ENCODE data around the gene TRIM48. TPM values are rescaled to one million over a fixed set of nuclear protein-coding genes. Genes with fewer than 3 reads are reported as not detected.

Gene TRIM48
- total and polyA plus RNA-seq, 2 of the 4 experiments (the other 2 are of a cell fraction), result not detected

- no peak overlapping the region for H2BK20ac ChIP-seq (ENCODE audit: low read depth, low read length)
- H4K8ac ChIP-seq (ENCODE audit: low read depth in 2 of 2, low read length in 2 of 2), result no peak overlapping the region
- H3K4ac ChIP-seq (ENCODE audit: low read depth, low read length), result no peak overlapping the region
- ATAC-seq (ENCODE audit: low read depth) (no peak), DNase-seq (no peak)
- CTCF ChIA-PET, result no interaction called here
- H3K27ac ChIP-seq (ENCODE audit: insufficient read depth, low read length), result no peak overlapping the region
- H3K4me2 ChIP-seq (ENCODE audit: low read depth, low read length), result no peak overlapping the region
- no peaks in the 10 kb centered on the region for H3K79me1 ChIP-seq (ENCODE audit: low read depth in 1 of 2, low read length in 2 of 2)
- no peaks in the 10 kb centered on the region for H3K9me3 ChIP-seq (ENCODE audit: control insufficient read depth, insufficient read depth, low read length)
- no peak overlapping the region for H4K5ac ChIP-seq (ENCODE audit: low read depth, low read length)
- no CpG with 5 or more reads among the region's 5 CpGs for WGBS, 2 experiments (ENCODE audit: extremely low coverage in 2 of 2, insufficient read length in 1 of 2)
- no peak overlapping the region for H3K18ac ChIP-seq (ENCODE audit: low read depth, low read length)
- H3K4me1 ChIP-seq (ENCODE audit: control insufficient read depth, insufficient read depth, low read length), result no peaks in the 10 kb centered on the region
- no peak overlapping the region for H3K56ac ChIP-seq (ENCODE audit: extremely low read depth, insufficient read depth, low read length)
- BruUV-seq (replicated peaks), result no TSS peak
- POLR2A ChIA-PET (ENCODE audit: unreplicated experiment), result no interaction called here
- no peaks in the 10 kb centered on the region for H4K20me1 ChIP-seq (ENCODE audit: insufficient read depth, low read length)
- no peak overlapping the region for H3K14ac ChIP-seq (replicated peaks; ENCODE audit: low read depth, low read length)
- no peak overlapping the region for H4K91ac ChIP-seq (ENCODE audit: insufficient read depth, low read depth, low read length)
- in situ Hi-C loops (cut with MboI; ENCODE audit: low sequenced_read_pairs), result no loop called here
- no peak overlapping the region for H2AK5ac ChIP-seq (ENCODE audit: low read depth, low read length)
- no peak overlapping the region for H2BK15ac ChIP-seq (ENCODE audit: low read depth, low read length)
- no peak overlapping the region for H3K9ac ChIP-seq (ENCODE audit: low read depth, low read length)
- no peak overlapping the region for H2AFZ ChIP-seq (replicated peaks; ENCODE audit: low read length, poor library complexity)
- H3K36me3 ChIP-seq (ENCODE audit: control insufficient read depth, insufficient read depth, low read length), result no peaks in the 10 kb centered on the region
- dilution Hi-C loops (cut with HindIII; ENCODE audit: low sequenced_read_pairs, unreplicated experiment), result no loop called here
- H2AK9ac ChIP-seq (replicated peaks; ENCODE audit: low read depth, low read length, poor library complexity), result no peak overlapping the region
- H3K4me3 ChIP-seq (ENCODE audit: insufficient read depth, low read depth, low read length), result no peak overlapping the region
- H3K23ac ChIP-seq (ENCODE audit: low read depth, low read length), result no peak overlapping the region
- H3K9me1 ChIP-seq (ENCODE audit: insufficient read depth, low read length), result no peaks in the 10 kb centered on the region
- H3K27me3 ChIP-seq (ENCODE audit: control insufficient read depth, insufficient read depth, low read length), result no peaks in the 10 kb centered on the region
- no peak overlapping the region for H2BK120ac ChIP-seq (ENCODE audit: low read depth, low read length)
- H2BK5ac ChIP-seq (ENCODE audit: low read depth, low read length, poor library complexity, severe bottlenecking), result no peak overlapping the region
- intact Hi-C loops (cut with micrococcal nuclease), result no loop called here
- TF ChIP-seq SMC3 (IDR thresholded peaks at IDR 0.05; ENCODE audit: low read depth, low read length), result no peak
- no peak for TF ChIP-seq RAD21 (IDR thresholded peaks at IDR 0.05; ENCODE audit: low read length)
- TF ChIP-seq RCOR1 (IDR thresholded peaks at IDR 0.05; ENCODE audit: insufficient replicate concordance, low read length), result no peak
- TF ChIP-seq CHD1 (IDR thresholded peaks at IDR 0.05; ENCODE audit: low read depth, low read length), result no peak
- TF ChIP-seq USF2 (IDR thresholded peaks at IDR 0.05; ENCODE audit: low read depth, low read length), result no peak
- no peak for TF ChIP-seq FOS (IDR thresholded peaks at IDR 0.05; ENCODE audit: low read depth, low read length)
- TF ChIP-seq POLR2A (IDR thresholded peaks at IDR 0.05; ENCODE audit: low read depth, low read length), result no peak
- TF ChIP-seq MAFK (IDR thresholded peaks at IDR 0.05; ENCODE audit: low read depth, low read length), result no peak
- no peak for TF ChIP-seq ELK1 (IDR thresholded peaks at IDR 0.05; ENCODE audit: borderline replicate concordance, low read depth, low read length)
- no peak for TF ChIP-seq MAZ (IDR thresholded peaks at IDR 0.05; ENCODE audit: borderline replicate concordance, low read depth, low read length)
- no peak for TF ChIP-seq RFX5 (IDR thresholded peaks at IDR 0.05; ENCODE audit: low read depth, low read length)
These were observed 1.1 kb downstream of the TRIM48 start for GRCh38 chr11:55263081-55263480.

Measured in IMR-90 (cell line).